GM10266 (cell line): ENCODE data around the gene GALNT6.

ENCODE experiments used
- DNase-seq: peaks from one replicate; pipeline ENCODE4 v3.0.0; 2012; ENCODE audit errors: extremely low spot score
- TF ChIP-seq, protein P1 (sequence below): IDR thresholded peaks from 2 replicates; pipeline ENCODE4 v1.5.1; 2012; ENCODE audit warnings: mild to moderate bottlenecking, low read depth; ENCODE audit not compliant: control insufficient read depth, insufficient read depth; ENCODE audit errors: missing control alignments

The GALNT6 gene

GRCh38 chr12:51374361-51374760 is 16.8 kb downstream of the GALNT6 start:
- TF ChIP-seq, protein P1, sequence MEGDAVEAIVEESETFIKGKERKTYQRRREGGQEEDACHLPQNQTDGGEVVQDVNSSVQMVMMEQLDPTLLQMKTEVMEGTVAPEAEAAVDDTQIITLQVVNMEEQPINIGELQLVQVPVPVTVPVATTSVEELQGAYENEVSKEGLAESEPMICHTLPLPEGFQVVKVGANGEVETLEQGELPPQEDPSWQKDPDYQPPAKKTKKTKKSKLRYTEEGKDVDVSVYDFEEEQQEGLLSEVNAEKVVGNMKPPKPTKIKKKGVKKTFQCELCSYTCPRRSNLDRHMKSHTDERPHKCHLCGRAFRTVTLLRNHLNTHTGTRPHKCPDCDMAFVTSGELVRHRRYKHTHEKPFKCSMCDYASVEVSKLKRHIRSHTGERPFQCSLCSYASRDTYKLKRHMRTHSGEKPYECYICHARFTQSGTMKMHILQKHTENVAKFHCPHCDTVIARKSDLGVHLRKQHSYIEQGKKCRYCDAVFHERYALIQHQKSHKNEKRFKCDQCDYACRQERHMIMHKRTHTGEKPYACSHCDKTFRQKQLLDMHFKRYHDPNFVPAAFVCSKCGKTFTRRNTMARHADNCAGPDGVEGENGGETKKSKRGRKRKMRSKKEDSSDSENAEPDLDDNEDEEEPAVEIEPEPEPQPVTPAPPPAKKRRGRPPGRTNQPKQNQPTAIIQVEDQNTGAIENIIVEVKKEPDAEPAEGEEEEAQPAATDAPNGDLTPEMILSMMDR = no peak

DNA sequence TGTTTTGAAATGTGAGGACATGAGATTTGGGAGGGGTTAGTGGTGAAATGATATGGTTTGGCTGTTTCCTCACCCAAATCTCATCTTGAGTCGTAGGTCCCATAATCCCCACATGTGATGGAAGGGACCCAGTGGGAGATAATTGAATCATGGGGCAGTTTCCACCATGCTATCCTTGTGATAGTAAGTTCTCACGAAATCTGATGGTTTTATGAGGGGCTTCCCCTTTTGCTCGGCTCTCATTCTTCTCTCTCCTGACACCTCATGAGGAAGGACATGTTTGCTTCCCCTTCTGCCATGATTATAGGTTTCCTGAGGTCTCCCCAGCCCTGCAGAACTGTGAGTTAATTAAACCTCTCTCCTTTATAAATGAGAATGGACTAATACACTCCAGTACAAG is 18.0 kb downstream of the GALNT6 start:
- TF ChIP-seq, protein P1 = no peak
- DNase-seq = no peak

More at GRCh38 chr12:51374361-51374760, 16.8 kb downstream of the GALNT6 start:
- DNase-seq = no peak

- TF ChIP-seq, protein P1 = peak; percentile 24
- no peak for DNase-seq
These were observed 19.2 kb downstream of the GALNT6 start for GRCh38 chr12:51372021-51372420.

DNA sequence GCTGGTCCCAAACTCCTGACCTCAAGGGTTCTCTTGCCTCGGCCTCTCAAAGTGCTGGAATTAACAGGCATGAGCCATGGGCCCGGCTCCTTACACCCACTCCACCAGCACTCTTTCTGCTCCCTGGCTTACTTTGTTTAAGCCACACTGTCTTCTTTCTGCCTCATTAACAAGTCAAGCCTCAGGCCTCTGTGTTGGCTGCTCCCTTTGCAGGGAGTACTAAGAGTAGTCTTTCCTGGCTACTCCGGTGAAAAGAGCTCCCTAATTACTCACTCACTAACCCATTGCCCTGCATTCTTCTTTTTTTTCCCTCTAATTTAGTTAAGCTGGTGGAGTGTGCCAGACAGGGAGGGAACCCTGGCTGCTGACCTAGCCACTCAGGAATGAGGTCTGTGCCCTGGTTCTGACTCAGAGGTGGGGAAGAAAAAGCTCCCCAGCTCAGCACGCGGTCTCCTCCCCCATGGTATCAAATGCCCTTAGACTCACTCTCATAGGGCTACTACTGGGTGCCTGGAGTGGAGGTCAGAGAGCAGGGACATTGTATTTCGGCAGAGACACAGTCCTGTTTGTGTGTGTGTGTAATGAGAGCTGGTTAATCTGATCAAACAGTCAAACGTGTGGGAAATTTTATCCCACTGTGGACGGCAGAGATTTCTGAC is 19.8 kb downstream of the GALNT6 start:
- TF ChIP-seq, protein P1 = no peak
- DNase-seq = no peak

DNA sequence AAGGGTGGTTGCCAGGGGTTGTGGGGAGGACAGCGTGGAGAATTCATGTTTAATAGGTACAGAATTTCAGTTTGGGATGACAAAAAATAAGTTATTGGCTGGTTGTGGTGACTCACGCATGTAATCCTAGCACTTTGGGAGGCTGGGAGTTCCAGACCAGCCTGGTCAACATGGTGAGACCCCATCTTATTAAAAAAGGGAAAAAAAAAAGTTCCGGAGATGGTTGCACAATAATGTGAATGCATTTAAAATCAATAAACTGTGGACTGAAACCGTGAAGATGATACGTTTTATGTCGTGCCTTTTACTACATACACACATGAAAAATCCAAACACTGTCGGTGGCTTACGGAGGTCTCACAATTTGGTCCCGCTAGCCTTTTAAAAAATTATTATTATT is 20.5 kb downstream of the GALNT6 start:
- TF ChIP-seq, protein P1 = no peak
- DNase-seq = no peak

DNA sequence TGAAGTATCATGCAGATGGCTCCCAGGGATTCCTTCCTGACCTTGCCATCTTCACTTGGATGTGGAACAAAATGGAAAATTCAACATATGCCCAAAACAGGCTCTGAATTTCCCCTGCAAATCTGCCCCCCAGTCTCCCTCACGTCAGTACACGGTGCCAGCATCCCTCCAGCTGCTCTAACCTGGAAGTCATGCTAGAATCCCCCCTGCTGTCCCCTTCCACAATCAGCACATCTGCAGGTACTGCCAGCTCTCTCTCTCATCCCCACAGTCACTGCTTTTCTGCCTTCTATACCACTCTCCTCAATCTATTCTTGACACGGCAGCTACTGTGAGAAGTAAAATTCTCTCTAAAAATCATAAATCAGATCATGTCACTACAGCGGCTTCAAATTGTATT is 21.6 kb downstream of the GALNT6 start:
- TF ChIP-seq, protein P1 = no peak
- DNase-seq = no peak

DNA sequence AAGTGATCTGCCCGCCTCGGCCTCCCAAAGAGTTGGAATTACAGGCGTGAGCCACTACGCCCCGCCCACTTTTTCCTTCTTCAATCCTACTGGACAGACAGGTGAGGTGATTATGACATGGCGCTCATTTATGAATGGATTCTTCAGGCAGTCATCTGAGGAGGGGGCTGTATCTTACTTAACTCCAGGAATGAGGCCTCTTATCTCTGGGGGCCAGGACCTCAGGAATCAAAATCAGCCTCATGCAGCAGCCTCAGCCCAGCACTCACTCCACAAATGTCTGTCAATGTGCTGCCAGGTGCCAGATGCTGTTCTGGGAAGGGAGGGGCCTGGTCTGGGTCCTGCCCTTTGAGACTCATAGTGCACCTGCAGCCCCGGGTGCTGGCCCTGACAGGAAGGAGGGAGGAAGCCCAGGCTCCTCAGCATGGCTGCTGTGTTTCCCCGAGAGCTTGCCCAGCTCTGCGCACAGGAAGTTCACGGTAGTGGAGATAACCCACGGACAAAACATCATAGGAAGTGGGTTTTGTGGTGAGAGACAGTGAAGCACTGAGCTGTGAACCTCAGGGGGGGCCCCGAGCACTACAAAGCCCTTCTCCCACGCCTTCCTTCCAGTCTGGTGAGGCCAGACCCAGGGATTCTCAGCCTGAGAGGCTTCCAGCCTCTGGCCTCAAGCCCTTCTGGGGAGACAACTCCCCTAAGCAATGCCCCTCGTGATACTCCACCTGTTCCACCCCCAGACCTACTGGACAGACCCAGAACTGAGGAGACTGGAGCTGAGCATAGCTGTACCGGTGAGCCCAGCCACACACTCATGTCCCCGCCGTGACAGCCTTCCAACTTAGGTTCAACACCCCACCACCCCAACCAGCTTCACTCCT is 22.3 kb downstream of the GALNT6 start:
- TF ChIP-seq, protein P1 = no peak
- DNase-seq = peak; percentile 95
